ENCODE results near the gene ECHS1. TPM values are rescaled to one million over a fixed set of nuclear protein-coding genes. Genes with fewer than 3 reads are reported as not detected.
A peak's percentile ranks its signal among the peaks of the same experiment; 100 is the strongest.

The ECHS1 gene
- total and polyA plus RNA-seq, 2 experiments from 2014 or later = 82.2 to 150 TPM

GRCh38 chr10:133412381-133412711 is 39.2 kb upstream of the ECHS1 start:
- DNase-seq = no peak
- H3K4me3 ChIP-seq = no peak overlapping the region
- in situ Hi-C loops (cut with MboI) = no loop called here
- TF ChIP-seq EZH2 (IDR thresholded peaks at IDR 0.05; ENCODE audit: insufficient read depth, poor library complexity, severe bottlenecking) = no peak
- no peak for TF ChIP-seq EZH2phosphoT487 (IDR thresholded peaks at IDR 0.05; ENCODE audit: insufficient read depth, low read depth)
- H4K20me1 ChIP-seq (ENCODE audit: insufficient read depth) = peaks cover 9% of the 10 kb centered on the region; the same call in 1 of the 2 replicates
- H3K9me3 ChIP-seq (ENCODE audit: low read depth) = peaks cover 5% of the 10 kb centered on the region
- H3K9me2 ChIP-seq (ENCODE audit: insufficient read depth) = no peaks in the 10 kb centered on the region
- H3K4me1 ChIP-seq (ENCODE audit: insufficient read depth) = no peaks in the 10 kb centered on the region
- H3K36me3 ChIP-seq (ENCODE audit: low read depth) = peaks cover 52% of the 10 kb centered on the region
- no peak overlapping the region for H3K9ac ChIP-seq
- no peak overlapping the region for H3K27ac ChIP-seq
- no peak overlapping the region for H2AFZ ChIP-seq
- H3F3A ChIP-seq (ENCODE audit: insufficient read depth) = 0 out of 2 replicates have a peak, but pooled peaks cover under 1% of the 10 kb centered on the region
- no peaks in the 10 kb centered on the region for H3K27me3 ChIP-seq (replicated peaks; ENCODE audit: insufficient read depth)
- H3K79me2 ChIP-seq (ENCODE audit: insufficient read depth) = peaks cover 71% of the 10 kb centered on the region
- H3K4me2 ChIP-seq (ENCODE audit: unreplicated experiment) = no peak overlapping the region

DNA sequence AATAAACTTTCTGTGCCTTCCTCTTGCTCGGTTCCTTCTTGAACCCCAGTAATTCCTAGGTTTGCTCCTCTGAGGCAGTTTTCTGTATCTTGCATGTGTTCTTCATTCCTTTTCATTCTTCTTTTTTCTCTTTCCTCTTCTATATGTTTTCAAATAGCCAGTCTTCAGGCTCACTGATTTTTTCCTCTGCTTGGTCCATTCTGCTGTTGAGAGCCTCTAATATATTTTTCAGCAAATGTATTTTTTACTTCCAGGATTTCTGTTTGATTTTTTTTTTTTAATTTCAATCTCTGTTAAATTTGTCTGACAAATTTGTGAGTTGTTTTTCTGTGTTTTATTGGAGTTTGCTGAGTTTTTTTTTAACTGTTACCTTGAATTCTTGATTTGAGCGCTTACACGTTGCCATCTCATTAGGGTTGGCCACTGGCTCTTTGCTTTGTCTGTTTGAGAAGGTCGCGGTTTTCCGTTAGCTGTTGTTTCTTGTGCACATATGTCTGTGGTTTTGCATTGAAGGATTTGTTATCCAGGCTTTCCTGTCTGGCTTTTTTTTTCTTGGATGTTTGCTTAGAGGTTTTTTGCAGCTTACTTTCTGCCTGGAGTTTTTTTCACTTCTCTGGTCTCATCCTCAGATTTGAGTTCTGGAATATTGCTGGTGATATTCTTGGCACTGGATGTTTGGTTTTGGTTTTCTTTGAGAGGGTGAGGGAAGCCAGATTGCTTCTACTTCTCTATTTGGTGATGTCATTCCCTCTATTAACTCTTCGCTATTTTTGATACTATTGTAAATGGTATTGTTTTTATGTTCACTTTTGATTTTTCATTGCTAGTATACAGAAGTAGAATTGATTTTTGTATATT is 38.6 kb upstream of the ECHS1 start:
- no peak overlapping the region for H3K4me2 ChIP-seq (ENCODE audit: unreplicated experiment)
- no peak overlapping the region for H2AFZ ChIP-seq
- no peaks in the 10 kb centered on the region for H3K4me1 ChIP-seq (ENCODE audit: insufficient read depth)
- H3F3A ChIP-seq (ENCODE audit: insufficient read depth) = 0 out of 2 replicates have a peak, but pooled peaks cover 5% of the 10 kb centered on the region
- H3K4me3 ChIP-seq = no peak overlapping the region
- peaks cover 5% of the 10 kb centered on the region for H3K9me3 ChIP-seq (ENCODE audit: low read depth)
- no peak overlapping the region for H3K27ac ChIP-seq
- H3K9ac ChIP-seq = no peak overlapping the region
- peaks cover 77% of the 10 kb centered on the region for H3K79me2 ChIP-seq (ENCODE audit: insufficient read depth)
- H3K9me2 ChIP-seq (ENCODE audit: insufficient read depth) = no peaks in the 10 kb centered on the region
- no peaks in the 10 kb centered on the region for H3K27me3 ChIP-seq (replicated peaks; ENCODE audit: insufficient read depth)
- WGBS, 2 experiments (ENCODE audit: low coverage in 1 of 2, low lambda C conversion rate in 2 of 2, missing lambda C conversion rate in 2 of 2) = 95 to 98% methylated on average over 7 of the region's 7 CpGs
- H4K20me1 ChIP-seq (ENCODE audit: insufficient read depth) = peaks cover 9% of the 10 kb centered on the region; the same call in 1 of the 2 replicates
- no peak for TF ChIP-seq EZH2 (IDR thresholded peaks at IDR 0.05; ENCODE audit: insufficient read depth, poor library complexity, severe bottlenecking)
- TF ChIP-seq EZH2phosphoT487 (IDR thresholded peaks at IDR 0.05; ENCODE audit: insufficient read depth, low read depth) = no peak
- H3K36me3 ChIP-seq (ENCODE audit: low read depth) = peaks cover 52% of the 10 kb centered on the region
- in situ Hi-C loops (cut with MboI) = no loop called here
- no peak for DNase-seq

DNA sequence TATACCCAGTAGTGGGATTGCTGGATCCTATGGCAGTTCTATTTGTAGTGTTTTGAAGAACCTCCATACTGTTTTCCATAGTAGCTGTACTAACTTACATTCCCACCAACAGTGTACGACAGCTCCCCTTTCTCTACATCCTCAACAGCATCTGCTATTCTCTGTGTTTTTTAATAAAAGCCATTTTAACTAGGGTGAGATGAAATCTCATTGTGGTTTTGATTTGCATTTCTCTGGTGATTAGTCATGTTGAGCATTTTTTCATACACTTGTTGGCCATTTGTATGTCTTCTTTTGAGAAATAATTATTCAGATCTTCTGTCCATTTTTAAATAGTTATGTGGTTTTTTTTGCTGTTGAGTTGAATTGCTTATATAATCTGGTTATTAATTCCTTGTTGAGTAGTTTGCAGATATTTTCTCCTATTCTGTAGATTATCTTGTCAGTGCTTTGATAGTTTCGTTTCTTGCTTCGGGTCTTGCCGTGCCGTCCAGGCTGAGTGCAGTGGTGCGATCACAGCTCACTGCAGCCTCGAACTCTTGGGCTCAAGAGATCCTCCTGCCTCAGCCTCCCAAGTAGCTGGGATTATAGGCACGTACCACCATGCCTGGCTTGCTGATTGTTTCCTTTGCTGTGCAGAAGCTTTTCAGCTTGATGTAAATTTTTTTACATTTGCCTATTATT is 32.8 kb upstream of the ECHS1 start:
- Histone ChIP-seq H4K20me1 (ENCODE audit: insufficient read depth) (peaks cover 12% of the 10 kb centered on the region), H3K4me2 (ENCODE audit: unreplicated experiment) (peak overlapping the region; percentile 59), H3K36me3 (ENCODE audit: low read depth) (peaks cover 29% of the 10 kb centered on the region), H3F3A (ENCODE audit: insufficient read depth) (peaks cover 28% of the 10 kb centered on the region), H3K27ac (peak overlapping the region; percentile 11; the same call in 1 of the 2 replicates), H3K9me2 (ENCODE audit: insufficient read depth) (no peaks in the 10 kb centered on the region), H3K9ac (no peak overlapping the region), H3K4me1 (ENCODE audit: insufficient read depth) (peaks cover 18% of the 10 kb centered on the region), H3K27me3 (replicated peaks; ENCODE audit: insufficient read depth) (no peaks in the 10 kb centered on the region), H3K4me3 (0 out of 2 replicates have a peak overlapping the region, but pooled peaks have one; percentile 2), H3K9me3 (ENCODE audit: low read depth) (no peaks in the 10 kb centered on the region), H3K79me2 (ENCODE audit: insufficient read depth) (peaks cover 53% of the 10 kb centered on the region), H2AFZ (no peak overlapping the region)
- peak; percentile 46 for DNase-seq
- WGBS, 2 experiments (ENCODE audit: low coverage in 1 of 2, low lambda C conversion rate in 2 of 2, missing lambda C conversion rate in 2 of 2) = 89 to 90% methylated on average over 8 of the region's 8 CpGs
- in situ Hi-C loops (cut with MboI) = no loop called here
- no peak for TF ChIP-seq EZH2 (IDR thresholded peaks at IDR 0.05; ENCODE audit: insufficient read depth, poor library complexity, severe bottlenecking)
- no peak for TF ChIP-seq EZH2phosphoT487 (IDR thresholded peaks at IDR 0.05; ENCODE audit: insufficient read depth, low read depth)

- H2AFZ ChIP-seq = no peak overlapping the region
- peak overlapping the region; percentile 59 for H3K4me2 ChIP-seq (ENCODE audit: unreplicated experiment)
- H3F3A ChIP-seq (ENCODE audit: insufficient read depth) = peaks cover 28% of the 10 kb centered on the region
- H3K9ac ChIP-seq = no peak overlapping the region
- H3K9me3 ChIP-seq (ENCODE audit: low read depth) = no peaks in the 10 kb centered on the region
- TF ChIP-seq EZH2phosphoT487 (IDR thresholded peaks at IDR 0.05; ENCODE audit: insufficient read depth, low read depth) (no peak), EZH2 (IDR thresholded peaks at IDR 0.05; ENCODE audit: insufficient read depth, poor library complexity, severe bottlenecking) (no peak)
- peaks cover 18% of the 10 kb centered on the region for H3K4me1 ChIP-seq (ENCODE audit: insufficient read depth)
- no peaks in the 10 kb centered on the region for H3K27me3 ChIP-seq (replicated peaks; ENCODE audit: insufficient read depth)
- no peaks in the 10 kb centered on the region for H3K9me2 ChIP-seq (ENCODE audit: insufficient read depth)
- peaks cover 12% of the 10 kb centered on the region for H4K20me1 ChIP-seq (ENCODE audit: insufficient read depth)
- peak; percentile 38 for DNase-seq
- in situ Hi-C loops (cut with MboI) = no loop called here
- H3K79me2 ChIP-seq (ENCODE audit: insufficient read depth) = peaks cover 53% of the 10 kb centered on the region
- H3K4me3 ChIP-seq = 0 out of 2 replicates have a peak overlapping the region, but pooled peaks have one; percentile 2
- peak overlapping the region; percentile 11 for H3K27ac ChIP-seq
- WGBS, 2 experiments (ENCODE audit: low coverage in 1 of 2, low lambda C conversion rate in 2 of 2, missing lambda C conversion rate in 2 of 2) = 14 to 24% methylated on average over 2 of the region's 2 CpGs
- H3K36me3 ChIP-seq (ENCODE audit: low read depth) = peaks cover 21% of the 10 kb centered on the region
Observed at GRCh38 chr10:133405272-133405671, 32.1 kb upstream of the ECHS1 start.

Measured in GM23248 (cell line).